Measurements from ENCODE around the gene RPN2. TPM values are rescaled to one million over a fixed set of nuclear protein-coding genes. Genes with fewer than 3 reads are reported as not detected.

RPN2 gene
- total and polyA plus RNA-seq, 9 of the 15 experiments (the other 6 are each of a cell fraction or from before 2014, with no cell fraction given): 168 to 548 (median 325) TPM

DNA sequence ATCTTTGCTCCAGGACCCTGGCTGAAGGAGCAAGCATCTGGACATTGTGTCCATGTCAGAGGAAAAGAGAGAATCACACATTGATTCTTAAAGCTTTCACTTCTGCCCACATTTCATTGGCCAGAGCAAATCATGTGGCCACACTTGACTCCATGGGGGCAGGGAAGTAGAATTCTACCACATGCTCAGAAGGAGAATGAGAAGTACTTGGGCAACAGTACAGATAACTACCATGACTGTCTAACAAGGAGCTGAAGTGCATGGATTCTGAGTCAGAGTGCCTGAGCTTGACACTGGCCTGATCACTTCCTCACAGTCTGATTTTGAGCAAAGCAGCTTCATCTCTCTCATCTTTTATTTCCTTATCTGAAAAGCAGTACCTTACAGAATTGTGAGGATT is 43.9 kb downstream of the RPN2 start (continued):
- TF ChIP-seq, protein P1, sequence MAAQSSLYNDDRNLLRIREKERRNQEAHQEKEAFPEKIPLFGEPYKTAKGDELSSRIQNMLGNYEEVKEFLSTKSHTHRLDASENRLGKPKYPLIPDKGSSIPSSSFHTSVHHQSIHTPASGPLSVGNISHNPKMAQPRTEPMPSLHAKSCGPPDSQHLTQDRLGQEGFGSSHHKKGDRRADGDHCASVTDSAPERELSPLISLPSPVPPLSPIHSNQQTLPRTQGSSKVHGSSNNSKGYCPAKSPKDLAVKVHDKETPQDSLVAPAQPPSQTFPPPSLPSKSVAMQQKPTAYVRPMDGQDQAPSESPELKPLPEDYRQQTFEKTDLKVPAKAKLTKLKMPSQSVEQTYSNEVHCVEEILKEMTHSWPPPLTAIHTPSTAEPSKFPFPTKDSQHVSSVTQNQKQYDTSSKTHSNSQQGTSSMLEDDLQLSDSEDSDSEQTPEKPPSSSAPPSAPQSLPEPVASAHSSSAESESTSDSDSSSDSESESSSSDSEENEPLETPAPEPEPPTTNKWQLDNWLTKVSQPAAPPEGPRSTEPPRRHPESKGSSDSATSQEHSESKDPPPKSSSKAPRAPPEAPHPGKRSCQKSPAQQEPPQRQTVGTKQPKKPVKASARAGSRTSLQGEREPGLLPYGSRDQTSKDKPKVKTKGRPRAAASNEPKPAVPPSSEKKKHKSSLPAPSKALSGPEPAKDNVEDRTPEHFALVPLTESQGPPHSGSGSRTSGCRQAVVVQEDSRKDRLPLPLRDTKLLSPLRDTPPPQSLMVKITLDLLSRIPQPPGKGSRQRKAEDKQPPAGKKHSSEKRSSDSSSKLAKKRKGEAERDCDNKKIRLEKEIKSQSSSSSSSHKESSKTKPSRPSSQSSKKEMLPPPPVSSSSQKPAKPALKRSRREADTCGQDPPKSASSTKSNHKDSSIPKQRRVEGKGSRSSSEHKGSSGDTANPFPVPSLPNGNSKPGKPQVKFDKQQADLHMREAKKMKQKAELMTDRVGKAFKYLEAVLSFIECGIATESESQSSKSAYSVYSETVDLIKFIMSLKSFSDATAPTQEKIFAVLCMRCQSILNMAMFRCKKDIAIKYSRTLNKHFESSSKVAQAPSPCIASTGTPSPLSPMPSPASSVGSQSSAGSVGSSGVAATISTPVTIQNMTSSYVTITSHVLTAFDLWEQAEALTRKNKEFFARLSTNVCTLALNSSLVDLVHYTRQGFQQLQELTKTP (IDR thresholded peaks at IDR 0.05; ENCODE audit: low read depth in 1 of 2, partially characterized antibody in 2 of 2): no peak
- TF ChIP-seq ZNF134 (CRISPR knock-in tag; conservative IDR thresholded peaks at IDR 0.05) (no peak), MEF2D (tag; conservative IDR thresholded peaks at IDR 0.05; ENCODE audit: low read depth) (no peak), ZNF197 (CRISPR knock-in tag; IDR thresholded peaks at IDR 0.05; ENCODE audit: low read depth) (no peak), PHB2 (IDR thresholded peaks at IDR 0.05; ENCODE audit: low read depth) (no peak), FOXA3 (CRISPR knock-in tag; conservative IDR thresholded peaks at IDR 0.05 in 1 of 2, IDR thresholded peaks at IDR 0.05 in 1 of 2) (no peak), CBX2 (IDR thresholded peaks at IDR 0.05; ENCODE audit: insufficient read depth, low read length, poor library complexity, severe bottlenecking) (no peak), FOXP1 (CRISPR knock-in tag; IDR thresholded peaks at IDR 0.05) (no peak), TBL1XR1 (IDR thresholded peaks at IDR 0.05; ENCODE audit: low read length in 2 of 2) (no peak), ZNF282 (CRISPR knock-in tag; IDR thresholded peaks at IDR 0.05) (no peak), NFE2L1 (tag; IDR thresholded peaks at IDR 0.05; ENCODE audit: borderline replicate concordance, low read depth) (no peak)
- TF ChIP-seq, protein P2, sequence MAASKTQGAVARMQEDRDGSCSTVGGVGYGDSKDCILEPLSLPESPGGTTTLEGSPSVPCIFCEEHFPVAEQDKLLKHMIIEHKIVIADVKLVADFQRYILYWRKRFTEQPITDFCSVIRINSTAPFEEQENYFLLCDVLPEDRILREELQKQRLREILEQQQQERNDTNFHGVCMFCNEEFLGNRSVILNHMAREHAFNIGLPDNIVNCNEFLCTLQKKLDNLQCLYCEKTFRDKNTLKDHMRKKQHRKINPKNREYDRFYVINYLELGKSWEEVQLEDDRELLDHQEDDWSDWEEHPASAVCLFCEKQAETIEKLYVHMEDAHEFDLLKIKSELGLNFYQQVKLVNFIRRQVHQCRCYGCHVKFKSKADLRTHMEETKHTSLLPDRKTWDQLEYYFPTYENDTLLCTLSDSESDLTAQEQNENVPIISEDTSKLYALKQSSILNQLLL (CRISPR knock-in tag; IDR thresholded peaks at IDR 0.05; ENCODE audit: borderline replicate concordance): no peak
- TF ChIP-seq, protein P3, sequence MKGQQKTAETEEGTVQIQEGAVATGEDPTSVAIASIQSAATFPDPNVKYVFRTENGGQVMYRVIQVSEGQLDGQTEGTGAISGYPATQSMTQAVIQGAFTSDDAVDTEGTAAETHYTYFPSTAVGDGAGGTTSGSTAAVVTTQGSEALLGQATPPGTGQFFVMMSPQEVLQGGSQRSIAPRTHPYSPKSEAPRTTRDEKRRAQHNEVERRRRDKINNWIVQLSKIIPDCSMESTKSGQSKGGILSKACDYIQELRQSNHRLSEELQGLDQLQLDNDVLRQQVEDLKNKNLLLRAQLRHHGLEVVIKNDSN (CRISPR knock-in tag; IDR thresholded peaks at IDR 0.05): peak; percentile 77
- TF ChIP-seq, protein P4, sequence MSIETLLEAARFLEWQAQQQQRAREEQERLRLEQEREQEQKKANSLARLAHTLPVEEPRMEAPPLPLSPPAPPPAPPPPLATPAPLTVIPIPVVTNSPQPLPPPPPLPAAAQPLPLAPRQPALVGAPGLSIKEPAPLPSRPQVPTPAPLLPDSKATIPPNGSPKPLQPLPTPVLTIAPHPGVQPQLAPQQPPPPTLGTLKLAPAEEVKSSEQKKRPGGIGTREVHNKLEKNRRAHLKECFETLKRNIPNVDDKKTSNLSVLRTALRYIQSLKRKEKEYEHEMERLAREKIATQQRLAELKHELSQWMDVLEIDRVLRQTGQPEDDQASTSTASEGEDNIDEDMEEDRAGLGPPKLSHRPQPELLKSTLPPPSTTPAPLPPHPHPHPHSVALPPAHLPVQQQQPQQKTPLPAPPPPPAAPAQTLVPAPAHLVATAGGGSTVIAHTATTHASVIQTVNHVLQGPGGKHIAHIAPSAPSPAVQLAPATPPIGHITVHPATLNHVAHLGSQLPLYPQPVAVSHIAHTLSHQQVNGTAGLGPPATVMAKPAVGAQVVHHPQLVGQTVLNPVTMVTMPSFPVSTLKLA (conservative IDR thresholded peaks at IDR 0.05): 0 out of 4 replicates have a peak, but pooled peaks of 1 of the 2 experiments have one; percentile 19
- TF ChIP-seq, protein P5, sequence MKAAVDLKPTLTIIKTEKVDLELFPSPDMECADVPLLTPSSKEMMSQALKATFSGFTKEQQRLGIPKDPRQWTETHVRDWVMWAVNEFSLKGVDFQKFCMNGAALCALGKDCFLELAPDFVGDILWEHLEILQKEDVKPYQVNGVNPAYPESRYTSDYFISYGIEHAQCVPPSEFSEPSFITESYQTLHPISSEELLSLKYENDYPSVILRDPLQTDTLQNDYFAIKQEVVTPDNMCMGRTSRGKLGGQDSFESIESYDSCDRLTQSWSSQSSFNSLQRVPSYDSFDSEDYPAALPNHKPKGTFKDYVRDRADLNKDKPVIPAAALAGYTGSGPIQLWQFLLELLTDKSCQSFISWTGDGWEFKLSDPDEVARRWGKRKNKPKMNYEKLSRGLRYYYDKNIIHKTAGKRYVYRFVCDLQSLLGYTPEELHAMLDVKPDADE (conservative IDR thresholded peaks at IDR 0.05; ENCODE audit: control insufficient read depth, low read depth, low read length): no peak
